ENCODE data around the gene SERINC5.

DNA sequence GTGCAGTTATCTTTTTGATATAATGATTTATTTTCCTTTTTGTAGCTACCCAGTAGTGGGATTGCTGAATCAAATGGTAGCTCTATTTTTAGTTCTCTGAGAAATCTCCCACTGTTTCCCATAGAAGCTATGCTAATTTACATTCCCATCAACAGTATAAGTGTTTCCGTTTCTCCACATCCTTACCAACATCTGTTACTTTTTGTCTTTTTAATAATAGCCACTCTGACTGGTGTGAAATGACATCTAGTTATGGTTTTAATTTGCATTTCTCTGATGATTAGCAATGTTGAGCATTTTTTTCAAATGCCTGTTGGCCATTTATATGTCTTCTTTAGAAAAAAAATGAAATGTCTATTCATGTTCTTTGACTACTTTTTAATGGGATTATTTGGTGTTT lies 94.7 kb downstream of the SERINC5 start:
- TF ChIP-seq, protein P1, sequence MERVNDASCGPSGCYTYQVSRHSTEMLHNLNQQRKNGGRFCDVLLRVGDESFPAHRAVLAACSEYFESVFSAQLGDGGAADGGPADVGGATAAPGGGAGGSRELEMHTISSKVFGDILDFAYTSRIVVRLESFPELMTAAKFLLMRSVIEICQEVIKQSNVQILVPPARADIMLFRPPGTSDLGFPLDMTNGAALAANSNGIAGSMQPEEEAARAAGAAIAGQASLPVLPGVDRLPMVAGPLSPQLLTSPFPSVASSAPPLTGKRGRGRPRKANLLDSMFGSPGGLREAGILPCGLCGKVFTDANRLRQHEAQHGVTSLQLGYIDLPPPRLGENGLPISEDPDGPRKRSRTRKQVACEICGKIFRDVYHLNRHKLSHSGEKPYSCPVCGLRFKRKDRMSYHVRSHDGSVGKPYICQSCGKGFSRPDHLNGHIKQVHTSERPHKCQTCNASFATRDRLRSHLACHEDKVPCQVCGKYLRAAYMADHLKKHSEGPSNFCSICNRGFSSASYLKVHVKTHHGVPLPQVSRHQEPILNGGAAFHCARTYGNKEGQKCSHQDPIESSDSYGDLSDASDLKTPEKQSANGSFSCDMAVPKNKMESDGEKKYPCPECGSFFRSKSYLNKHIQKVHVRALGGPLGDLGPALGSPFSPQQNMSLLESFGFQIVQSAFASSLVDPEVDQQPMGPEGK (CRISPR knock-in tag; IDR thresholded peaks at IDR 0.05; ENCODE audit: borderline replicate concordance): no peak
- TF ChIP-seq ZNF565 (CRISPR knock-in tag; conservative IDR thresholded peaks at IDR 0.05; ENCODE audit: low read depth) (no peak), ZNF70 (CRISPR knock-in tag; IDR thresholded peaks at IDR 0.05) (no peak), ISL1 (CRISPR knock-in tag; IDR thresholded peaks at IDR 0.05) (no peak), ARNTL (CRISPR knock-in tag; IDR thresholded peaks at IDR 0.05; ENCODE audit: borderline replicate concordance, low read depth) (no peak), RARB (CRISPR knock-in tag; IDR thresholded peaks at IDR 0.05) (no peak)
- TF ChIP-seq, protein P2, sequence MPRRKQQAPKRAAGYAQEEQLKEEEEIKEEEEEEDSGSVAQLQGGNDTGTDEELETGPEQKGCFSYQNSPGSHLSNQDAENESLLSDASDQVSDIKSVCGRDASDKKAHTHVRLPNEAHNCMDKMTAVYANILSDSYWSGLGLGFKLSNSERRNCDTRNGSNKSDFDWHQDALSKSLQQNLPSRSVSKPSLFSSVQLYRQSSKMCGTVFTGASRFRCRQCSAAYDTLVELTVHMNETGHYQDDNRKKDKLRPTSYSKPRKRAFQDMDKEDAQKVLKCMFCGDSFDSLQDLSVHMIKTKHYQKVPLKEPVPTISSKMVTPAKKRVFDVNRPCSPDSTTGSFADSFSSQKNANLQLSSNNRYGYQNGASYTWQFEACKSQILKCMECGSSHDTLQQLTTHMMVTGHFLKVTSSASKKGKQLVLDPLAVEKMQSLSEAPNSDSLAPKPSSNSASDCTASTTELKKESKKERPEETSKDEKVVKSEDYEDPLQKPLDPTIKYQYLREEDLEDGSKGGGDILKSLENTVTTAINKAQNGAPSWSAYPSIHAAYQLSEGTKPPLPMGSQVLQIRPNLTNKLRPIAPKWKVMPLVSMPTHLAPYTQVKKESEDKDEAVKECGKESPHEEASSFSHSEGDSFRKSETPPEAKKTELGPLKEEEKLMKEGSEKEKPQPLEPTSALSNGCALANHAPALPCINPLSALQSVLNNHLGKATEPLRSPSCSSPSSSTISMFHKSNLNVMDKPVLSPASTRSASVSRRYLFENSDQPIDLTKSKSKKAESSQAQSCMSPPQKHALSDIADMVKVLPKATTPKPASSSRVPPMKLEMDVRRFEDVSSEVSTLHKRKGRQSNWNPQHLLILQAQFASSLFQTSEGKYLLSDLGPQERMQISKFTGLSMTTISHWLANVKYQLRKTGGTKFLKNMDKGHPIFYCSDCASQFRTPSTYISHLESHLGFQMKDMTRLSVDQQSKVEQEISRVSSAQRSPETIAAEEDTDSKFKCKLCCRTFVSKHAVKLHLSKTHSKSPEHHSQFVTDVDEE (CRISPR knock-in tag; IDR thresholded peaks at IDR 0.05): no peak

Measured in SK-N-SH treated with all-trans-retinoic acid at 6 μM for 48 hours (cell line).